Pancreas (tissue), 10 donors: ENCODE results near the gene KDM4C. TPM values are rescaled to one million over a fixed set of nuclear protein-coding genes. Genes with fewer than 3 reads are reported as not detected.
A peak's percentile ranks its signal among the peaks of the same experiment; 100 is the strongest.

Experiments
- ATAC-seq, 4 donors: fragments of 200-7000 bp; cut with Tn5 transposase; one replicate each; pipeline versions ENCODE4 v1.8.0 to v1.9.1; 2020; ENCODE audit warnings: mild to moderate bottlenecking in 4 of 4, moderate library complexity in 4 of 4
- DNase-seq, 6 donors: peaks; one replicate each; pipeline ENCODE4 v3.0.0-alpha.2; 2020
- FAIRE-seq: peaks from 2 replicates; lab custom pipeline; 2012; peaks lifted over from hg19 to GRCh38; lab: Jason Lieb, UNC
- H3K27ac ChIP-seq, 4 donors: fragments of 200-600 bp; sonication (generic); 1 replicate in 3 of 4; 2 replicates in 1 of 4; pipeline versions ENCODE4 v1.5.0 to v1.8.0; 2020
- H3K27me3 ChIP-seq, 4 donors: fragments of 200-600 bp; one replicate each; pipeline ENCODE4 v1.8.0; 2021
- H3K36me3 ChIP-seq, 3 donors: fragments of 200-600 bp; sonication (generic) in 1 of 3; one replicate each; pipeline versions ENCODE4 v1.5.0 to v1.8.0; 2020 to 2021
- H3K4me1 ChIP-seq, 3 donors: fragments of 200-600 bp; one replicate each; pipeline ENCODE4 v1.8.0; 2021
- H3K4me3 ChIP-seq, 4 donors: fragments of 200-600 bp; sonication (generic) in 2 of 4; one replicate each; pipeline versions ENCODE4 v1.5.0 to v1.8.0; 2020 to 2021
- H3K9me3 ChIP-seq, 4 donors: fragments of 200-600 bp; one replicate each; pipeline ENCODE4 v1.8.0; 2021
- CTCF ChIP-seq, 4 donors: fragments of 200-600 bp; sonication (generic) in 3 of 4; IDR thresholded peaks; one replicate each; pipeline versions ENCODE4 v1.5.0 to v1.8.0; 2021; ENCODE audit warnings: antibody characterized with exemption in 4 of 4
- WGBS, 2 donors: extraction: QIAGEN DNeasy Blood & Tissue Kit; methylation state at CpG; one replicate each; pipeline ENCODE4 v1.1.7; 2013; 5-methylcytosine and 5-hydroxymethylcytosine counted together
- intact Hi-C, 3 donors: fragments of 100-400 bp; cut with DNase I; formaldehyde crosslinking; loops; one replicate each; pipeline versions ENCODE4 v1.11.1 to v1.14.2; 2022
- polyA plus RNA-seq, 2 donors: library from polyadenylated mRNA; stranded (reverse); fragments of 200-250 nt; gene quantifications; one replicate each; pipeline ENCODE4 v1.2.3, GENCODE V29; 2013
- total RNA-seq, 6 donors: library from RNA; stranded (reverse); fragmentation: NEBNext Ultra II Directional in 4 of 6; extraction: Animal tissue kit (Norgen Biotek cat#: 25700) in 4 of 6; gene quantifications; one replicate each; pipeline versions ENCODE4 v1.2.1 to v1.2.4, GENCODE V29; 2021 to 2023
- donor health status: healthy with polysubstance abuse.
- donor health status: DM: no; HTN: no; CAD: no; lungs with moderate emphysema.
- donor health status: DM: no; HTN: no; CAD: no.
- donor health status: control.
- donor health status: control.
- donor health status: Bipolar disorder and iron deficiency.
- donor health status: DM: yes; HTN: yes; CAD: no.
- donor health status: DM: no; HTN: no; CAD: no.
- donor health status: DM: no; HTN: no; CAD: no.
- donor health status: DM: yes; HTN: yes; CAD: no.

The KDM4C gene
- total and polyA plus RNA-seq, 8 donors, result 10.5 to 30.8 (median 19.7) TPM

- H3K9me3 ChIP-seq, result no peaks in the 10 kb centered on the region
- TF ChIP-seq CTCF (IDR thresholded peaks at IDR 0.05), result no peak
- H3K4me3 ChIP-seq, result no peak overlapping the region
- DNase-seq (no peak), FAIRE-seq (no peak), ATAC-seq (peak in 2 of 4 donors; percentile 47 to 73)
- H3K27ac ChIP-seq, result no peak overlapping the region
- no peaks in the 10 kb centered on the region for H3K36me3 ChIP-seq
- intact Hi-C loops, result no loop called here
- no peaks in the 10 kb centered on the region for H3K4me1 ChIP-seq
- no peaks in the 10 kb centered on the region for H3K27me3 ChIP-seq
Measured at GRCh38 chr9:7185612-7186011, 427.8 kb downstream of the KDM4C start.

- 21 to 24% methylated on average over 1 of the region's 1 CpG for WGBS, 2 donors
- no peak for DNase-seq
- Histone ChIP-seq H3K36me3 (no peaks in the 10 kb centered on the region), H3K4me3 (no peak overlapping the region), H3K4me1 (no peaks in the 10 kb centered on the region), H3K27ac (no peak overlapping the region), H3K9me3 (peaks cover 0 to 4% (median 0%) of the 10 kb centered on the region in 4 donors), H3K27me3 (no peaks in the 10 kb centered on the region)
- FAIRE-seq, result no peak
- TF ChIP-seq CTCF (IDR thresholded peaks at IDR 0.05), result peak in 1 of 4 donors; percentile 15
- ATAC-seq, result no peak
- intact Hi-C loops, result no loop called here
Measured at GRCh38 chr9:7186175-7186574, 428.4 kb downstream of the KDM4C start.

- intact Hi-C loops, result no loop called here
- Histone ChIP-seq H3K27ac (no peak overlapping the region), H3K4me1 (no peaks in the 10 kb centered on the region), H3K36me3 (no peaks in the 10 kb centered on the region), H3K9me3 (peaks cover 0 to 4% (median 0%) of the 10 kb centered on the region in 4 donors), H3K27me3 (no peaks in the 10 kb centered on the region), H3K4me3 (no peak overlapping the region)
- no peak for FAIRE-seq
- no peak for DNase-seq
- no peak for ATAC-seq
- no peak for TF ChIP-seq CTCF (IDR thresholded peaks at IDR 0.05)
- WGBS, 2 donors, result 74 to 76% methylated on average over 4 of the region's 4 CpGs
Measured at GRCh38 chr9:7192266-7192665, 434.5 kb downstream of the KDM4C start.

- no peaks in the 10 kb centered on the region for H3K36me3 ChIP-seq
Measured at GRCh38 chr9:7195526-7195925, 437.8 kb downstream of the KDM4C start.

More at GRCh38 chr9:7195526-7195925, 437.8 kb downstream of the KDM4C start:
- DNase-seq, result no peak
- Histone ChIP-seq H3K27ac (no peak overlapping the region), H3K9me3 (peaks cover 0 to 4% (median 0%) of the 10 kb centered on the region in 4 donors), H3K4me3 (no peak overlapping the region), H3K4me1 (no peaks in the 10 kb centered on the region), H3K27me3 (no peaks in the 10 kb centered on the region)
- intact Hi-C loops, result no loop called here
- TF ChIP-seq CTCF (IDR thresholded peaks at IDR 0.05), result no peak
- 72 to 80% methylated on average over 2 of the region's 2 CpGs for WGBS, 2 donors
- no peak for ATAC-seq
- FAIRE-seq, result no peak
